Liver (tissue), 9 donors: Measurements from ENCODE around the gene ZFP1. TPM values are rescaled to one million over a fixed set of nuclear protein-coding genes. Genes with fewer than 3 reads are reported as not detected.

Experiments used
- DNase-seq: peaks from one replicate; pipeline ENCODE4 v3.0.0-alpha.2; 2017; ENCODE audit warnings: low spot score
- H3K27ac ChIP-seq, 2 donors: one replicate each; pipeline ENCODE4 v1.7.0; 2013; ENCODE audit warnings: inconsistent platforms in 2 of 2, low read length in 2 of 2, control low read depth in 1 of 2, low read depth in 1 of 2, mild to moderate bottlenecking in 1 of 2
- H3K27me3 ChIP-seq, 4 donors: one replicate each; pipeline versions ENCODE4 v1.6.1 to v1.7.0; 2013; ENCODE audit warnings: low read length in 3 of 4, inconsistent platforms in 1 of 4, mild to moderate bottlenecking in 1 of 4, moderate library complexity in 1 of 4; ENCODE audit not compliant: control insufficient read depth in 4 of 4, insufficient read depth in 4 of 4
- H3K36me3 ChIP-seq, 4 donors: one replicate each; pipeline versions ENCODE4 v1.6.1 to v1.7.0; 2013; ENCODE audit warnings: low read length in 3 of 4, mild to moderate bottlenecking in 3 of 4, low read depth in 1 of 4, moderate library complexity in 1 of 4; ENCODE audit not compliant: control insufficient read depth in 4 of 4, insufficient read depth in 3 of 4
- H3K4me1 ChIP-seq, 4 donors: one replicate each; pipeline versions ENCODE4 v1.6.1 to v1.7.0; 2013; ENCODE audit warnings: low read length in 3 of 4, mild to moderate bottlenecking in 3 of 4, moderate library complexity in 1 of 4; ENCODE audit not compliant: control insufficient read depth in 4 of 4, insufficient read depth in 4 of 4
- H3K4me3 ChIP-seq, 3 donors: one replicate each; pipeline versions ENCODE4 v1.6.1 to v1.7.0; 2013; ENCODE audit warnings: low read length in 3 of 3, control low read depth in 1 of 3, low read depth in 1 of 3, mild to moderate bottlenecking in 1 of 3
- H3K9ac ChIP-seq, 2 donors: one replicate each; pipeline ENCODE4 v1.7.0; 2013; ENCODE audit warnings: low read length in 2 of 2, mild to moderate bottlenecking in 2 of 2, moderate library complexity in 2 of 2, control low read depth in 1 of 2, low read depth in 1 of 2
- H3K9me3 ChIP-seq, 4 donors: one replicate each; pipeline versions ENCODE4 v1.6.1 to v1.7.0; 2013; ENCODE audit warnings: low read length in 3 of 4; ENCODE audit not compliant: control insufficient read depth in 4 of 4
- EGR1 ChIP-seq, 2 donors: IDR thresholded peaks; 2 replicates each; pipeline ENCODE4 v1.6.1; 2016 to 2018; ENCODE audit warnings: antibody characterized with exemption in 2 of 2, low read depth in 2 of 2
- FOXA1 ChIP-seq: IDR thresholded peaks from 2 replicates; pipeline ENCODE4 v1.6.1; 2016; ENCODE audit warnings: antibody characterized with exemption
- FOXA2 ChIP-seq: IDR thresholded peaks from 2 replicates; pipeline ENCODE4 v1.6.1; 2016; ENCODE audit warnings: antibody characterized with exemption
- GABPA ChIP-seq, 2 donors: IDR thresholded peaks in 1 of 2; conservative IDR thresholded peaks in 1 of 2; 2 replicates each; pipeline ENCODE4 v1.6.1; 2016; ENCODE audit warnings: antibody characterized with exemption in 2 of 2, mild to moderate bottlenecking in 1 of 2, moderate library complexity in 1 of 2
- HNF4G ChIP-seq: IDR thresholded peaks from 2 replicates; pipeline ENCODE4 v1.6.1; 2016; ENCODE audit warnings: antibody characterized with exemption
- JUND ChIP-seq, 2 donors: IDR thresholded peaks; 2 replicates each; pipeline ENCODE4 v1.6.1; 2016; ENCODE audit warnings: antibody characterized with exemption in 2 of 2
- NR2F2 ChIP-seq: IDR thresholded peaks from 2 replicates; pipeline ENCODE4 v1.6.1; 2016; ENCODE audit warnings: antibody characterized with exemption
- RAD21 ChIP-seq, 2 donors: IDR thresholded peaks; 2 replicates each; pipeline ENCODE4 v1.6.1; 2016; ENCODE audit warnings: antibody characterized with exemption in 2 of 2, mild to moderate bottlenecking in 2 of 2
- RXRA ChIP-seq, 2 donors: IDR thresholded peaks; 2 replicates each; pipeline ENCODE4 v1.6.1; 2017 to 2018; ENCODE audit warnings: antibody characterized with exemption in 2 of 2, mild to moderate bottlenecking in 1 of 2
- SP1 ChIP-seq: IDR thresholded peaks from 2 replicates; pipeline ENCODE4 v1.6.1; 2018; ENCODE audit warnings: antibody characterized with exemption, mild to moderate bottlenecking
- TAF1 ChIP-seq: conservative IDR thresholded peaks from 2 replicates; pipeline ENCODE4 v1.6.1; 2016; ENCODE audit warnings: antibody characterized with exemption, mild to moderate bottlenecking
- YY1 ChIP-seq: IDR thresholded peaks from 2 replicates; pipeline ENCODE4 v1.6.1; 2016; ENCODE audit warnings: antibody characterized with exemption, mild to moderate bottlenecking
- whole genome bisulfite sequencing: extraction: QIAGEN DNeasy Blood & Tissue Kit; methylation state at CpG from one replicate; pipeline ENCODE4 v1.1.7; 2013; 5-methylcytosine and 5-hydroxymethylcytosine counted together
- polyA plus RNA-seq, 2 donors: library from polyadenylated mRNA; stranded (reverse) in 1 of 2; unstranded in 1 of 2; fragments of 200-250 nt in 1 of 2; fragments of >200 nt in 1 of 2; fragmentation: Nextera tagmentation in 1 of 2; extraction: Ambion mirVana in 1 of 2; gene quantifications; one replicate each; pipeline versions ENCODE4 v1.2.1 to v1.2.3, GENCODE V29; 2013 to 2015
- total RNA-seq, 2 donors: library from RNA; depleted of rRNA; stranded (reverse); fragments of >200 nt; gene quantifications; one replicate each; pipeline ENCODE4 v1.2.3, GENCODE V29; 2014
- TF ChIP-seq, protein P1 (sequence below): IDR thresholded peaks from 2 replicates; pipeline ENCODE4 v1.6.1; 2016; ENCODE audit warnings: antibody characterized with exemption
- TF ChIP-seq, protein P2 (sequence below): IDR thresholded peaks from 2 replicates; pipeline ENCODE4 v1.6.1; 2016; ENCODE audit warnings: antibody characterized with exemption, mild to moderate bottlenecking
- TF ChIP-seq, protein P3 (sequence below): IDR thresholded peaks from 2 replicates; pipeline ENCODE4 v1.6.1; 2016; ENCODE audit warnings: antibody characterized with exemption
- TF ChIP-seq, protein P4 (sequence below): fragments of 150-350 bp; IDR thresholded peaks from 2 replicates; pipeline ENCODE4 v1.5.1; 2017; ENCODE audit warnings: improper control_type of control experiment, low read depth, low read length; ENCODE audit not compliant: missing input control
- donor health status: healthy.
- donor health status: healthy.
- donor health status: healthy.
- donor health status: healthy.
- donor health status: healthy.

Gene ZFP1
- total and polyA plus RNA-seq, 4 donors: 3.8 to 8.5 (median 6.0) TPM

DNA sequence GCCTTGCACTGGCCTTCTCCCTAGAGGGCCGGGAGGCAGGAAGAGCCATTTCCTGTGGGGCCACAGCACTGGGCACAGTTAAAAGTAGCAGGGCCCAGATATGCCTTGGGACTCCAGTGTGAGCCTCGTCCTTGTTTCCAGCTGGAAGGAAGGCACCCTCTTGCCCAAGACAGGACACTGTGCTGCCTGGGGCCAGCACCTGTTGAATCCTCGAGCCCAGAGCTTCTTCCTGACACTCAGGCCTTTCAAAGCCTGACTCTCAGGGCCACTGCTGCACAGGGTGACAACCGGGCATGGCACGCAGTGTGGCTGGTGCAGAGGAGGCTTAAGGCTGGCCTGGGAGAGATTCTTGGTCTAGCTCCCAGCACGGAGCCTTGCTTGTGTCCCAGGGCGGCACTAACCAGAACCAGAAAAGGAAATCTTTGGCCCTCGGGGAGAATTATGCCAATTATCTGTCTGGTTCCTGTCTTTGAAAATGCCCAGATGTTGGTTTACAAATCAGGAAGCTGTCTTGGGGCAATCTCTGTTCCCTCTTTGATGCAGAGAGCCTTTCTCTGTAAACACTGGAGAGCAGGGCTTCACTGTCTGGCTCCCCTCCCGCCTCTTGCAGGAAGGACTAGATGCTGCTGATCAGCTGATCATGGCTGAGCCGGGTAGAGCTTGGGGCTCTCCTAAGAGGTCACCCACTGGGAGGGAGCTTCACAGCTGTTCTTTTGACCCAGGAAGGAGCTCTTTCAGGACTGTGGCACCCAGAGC is 42.8 kb upstream of the ZFP1 start:
- no peak for DNase-seq
- Histone ChIP-seq H3K9me3 (no peaks in the 10 kb centered on the region), H3K9ac (no peak overlapping the region), H3K27me3 (no peaks in the 10 kb centered on the region), H3K27ac (no peak overlapping the region), H3K4me1 (peaks cover 15 to 32% (median 18%) of the 10 kb centered on the region in 4 donors), H3K4me3 (no peak overlapping the region), H3K36me3 (no peaks in the 10 kb centered on the region)
- TF ChIP-seq, protein P1, sequence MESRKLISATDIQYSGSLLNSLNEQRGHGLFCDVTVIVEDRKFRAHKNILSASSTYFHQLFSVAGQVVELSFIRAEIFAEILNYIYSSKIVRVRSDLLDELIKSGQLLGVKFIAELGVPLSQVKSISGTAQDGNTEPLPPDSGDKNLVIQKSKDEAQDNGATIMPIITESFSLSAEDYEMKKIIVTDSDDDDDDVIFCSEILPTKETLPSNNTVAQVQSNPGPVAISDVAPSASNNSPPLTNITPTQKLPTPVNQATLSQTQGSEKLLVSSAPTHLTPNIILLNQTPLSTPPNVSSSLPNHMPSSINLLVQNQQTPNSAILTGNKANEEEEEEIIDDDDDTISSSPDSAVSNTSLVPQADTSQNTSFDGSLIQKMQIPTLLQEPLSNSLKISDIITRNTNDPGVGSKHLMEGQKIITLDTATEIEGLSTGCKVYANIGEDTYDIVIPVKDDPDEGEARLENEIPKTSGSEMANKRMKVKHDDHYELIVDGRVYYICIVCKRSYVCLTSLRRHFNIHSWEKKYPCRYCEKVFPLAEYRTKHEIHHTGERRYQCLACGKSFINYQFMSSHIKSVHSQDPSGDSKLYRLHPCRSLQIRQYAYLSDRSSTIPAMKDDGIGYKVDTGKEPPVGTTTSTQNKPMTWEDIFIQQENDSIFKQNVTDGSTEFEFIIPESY: no peak
- TF ChIP-seq SP1 (no peak), JUND (IDR thresholded peaks at IDR 0.05) (no peak), RXRA (IDR thresholded peaks at IDR 0.05) (no peak), NR2F2 (peak; percentile 41), FOXA2 (no peak), TAF1 (no peak)
- TF ChIP-seq, protein P2, sequence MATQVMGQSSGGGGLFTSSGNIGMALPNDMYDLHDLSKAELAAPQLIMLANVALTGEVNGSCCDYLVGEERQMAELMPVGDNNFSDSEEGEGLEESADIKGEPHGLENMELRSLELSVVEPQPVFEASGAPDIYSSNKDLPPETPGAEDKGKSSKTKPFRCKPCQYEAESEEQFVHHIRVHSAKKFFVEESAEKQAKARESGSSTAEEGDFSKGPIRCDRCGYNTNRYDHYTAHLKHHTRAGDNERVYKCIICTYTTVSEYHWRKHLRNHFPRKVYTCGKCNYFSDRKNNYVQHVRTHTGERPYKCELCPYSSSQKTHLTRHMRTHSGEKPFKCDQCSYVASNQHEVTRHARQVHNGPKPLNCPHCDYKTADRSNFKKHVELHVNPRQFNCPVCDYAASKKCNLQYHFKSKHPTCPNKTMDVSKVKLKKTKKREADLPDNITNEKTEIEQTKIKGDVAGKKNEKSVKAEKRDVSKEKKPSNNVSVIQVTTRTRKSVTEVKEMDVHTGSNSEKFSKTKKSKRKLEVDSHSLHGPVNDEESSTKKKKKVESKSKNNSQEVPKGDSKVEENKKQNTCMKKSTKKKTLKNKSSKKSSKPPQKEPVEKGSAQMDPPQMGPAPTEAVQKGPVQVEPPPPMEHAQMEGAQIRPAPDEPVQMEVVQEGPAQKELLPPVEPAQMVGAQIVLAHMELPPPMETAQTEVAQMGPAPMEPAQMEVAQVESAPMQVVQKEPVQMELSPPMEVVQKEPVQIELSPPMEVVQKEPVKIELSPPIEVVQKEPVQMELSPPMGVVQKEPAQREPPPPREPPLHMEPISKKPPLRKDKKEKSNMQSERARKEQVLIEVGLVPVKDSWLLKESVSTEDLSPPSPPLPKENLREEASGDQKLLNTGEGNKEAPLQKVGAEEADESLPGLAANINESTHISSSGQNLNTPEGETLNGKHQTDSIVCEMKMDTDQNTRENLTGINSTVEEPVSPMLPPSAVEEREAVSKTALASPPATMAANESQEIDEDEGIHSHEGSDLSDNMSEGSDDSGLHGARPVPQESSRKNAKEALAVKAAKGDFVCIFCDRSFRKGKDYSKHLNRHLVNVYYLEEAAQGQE: no peak
- 71% methylated on average over 10 of the region's 10 CpGs for WGBS

DNA sequence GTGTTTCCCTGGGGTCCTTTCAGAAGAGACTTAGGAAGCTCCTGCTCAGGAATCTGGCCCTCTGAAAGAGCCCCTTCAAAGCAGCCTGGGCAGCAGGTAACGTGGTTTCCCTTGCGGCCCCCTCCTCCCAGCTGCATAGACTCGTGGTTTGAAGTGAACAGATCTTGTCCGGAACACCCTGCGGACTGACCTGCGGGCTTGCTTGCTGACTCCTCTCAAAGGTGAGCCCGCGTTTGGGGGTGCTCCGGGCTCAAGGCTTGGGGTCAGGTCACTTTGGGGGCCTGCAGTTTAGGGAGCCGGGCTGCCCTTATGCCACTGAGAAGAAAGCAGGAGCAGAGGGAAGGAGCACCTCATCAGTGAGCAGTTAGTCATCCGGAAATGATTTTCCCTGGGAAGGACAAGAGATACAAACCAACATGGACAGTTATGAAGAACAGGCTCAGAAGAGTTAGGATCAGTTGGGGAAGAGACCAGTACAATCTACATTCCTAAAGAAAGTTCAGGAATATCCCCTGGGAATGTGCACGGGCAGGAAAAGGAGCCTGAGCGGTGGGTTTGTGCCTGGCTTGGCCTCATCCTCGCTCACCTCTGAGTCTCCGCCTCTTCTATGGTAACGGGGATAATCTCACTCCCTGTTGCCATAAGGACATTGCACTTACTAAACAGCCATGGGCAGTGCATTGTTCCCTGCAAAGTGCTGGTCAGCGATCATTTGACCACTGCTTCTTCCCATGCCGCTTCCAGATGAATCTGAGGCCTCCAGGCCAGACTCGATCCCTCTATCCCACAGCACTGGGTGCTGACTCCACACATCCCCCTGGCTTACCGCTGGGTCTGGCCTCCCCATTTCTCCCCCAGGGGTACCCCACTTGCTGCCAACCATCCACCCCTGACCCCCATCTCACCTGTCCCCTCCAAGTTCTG is 41.7 kb upstream of the ZFP1 start:
- peaks cover 19 to 43% (median 28%) of the 10 kb centered on the region in 4 donors for H3K4me1 ChIP-seq
- no peak overlapping the region for H3K4me3 ChIP-seq
- no peak overlapping the region for H3K27ac ChIP-seq

More for the DNA sequence above, 41.7 kb upstream of the ZFP1 start:
- H3K27me3 ChIP-seq: no peaks in the 10 kb centered on the region
- DNase-seq: no peak
- H3K9me3 ChIP-seq: no peaks in the 10 kb centered on the region
- 94% methylated on average over 20 of the region's 20 CpGs for WGBS
- no peak overlapping the region for H3K9ac ChIP-seq
- H3K36me3 ChIP-seq: no peaks in the 10 kb centered on the region
- TF ChIP-seq NR2F2 (no peak), FOXA2 (no peak), TAF1 (no peak), GABPA (IDR thresholded peaks at IDR 0.05 in 1 of 2, conservative IDR thresholded peaks at IDR 0.05 in 1 of 2) (no peak), FOXA1 (no peak), EGR1 (IDR thresholded peaks at IDR 0.05; ENCODE audit: low read depth in 2 of 2) (no peak), HNF4G (no peak), SP1 (no peak), JUND (IDR thresholded peaks at IDR 0.05) (no peak), YY1 (no peak), RXRA (IDR thresholded peaks at IDR 0.05) (no peak), RAD21 (IDR thresholded peaks at IDR 0.05) (no peak)
- TF ChIP-seq, protein P3, sequence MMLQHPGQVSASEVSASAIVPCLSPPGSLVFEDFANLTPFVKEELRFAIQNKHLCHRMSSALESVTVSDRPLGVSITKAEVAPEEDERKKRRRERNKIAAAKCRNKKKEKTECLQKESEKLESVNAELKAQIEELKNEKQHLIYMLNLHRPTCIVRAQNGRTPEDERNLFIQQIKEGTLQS: no peak
- TF ChIP-seq, protein P1: no peak
- TF ChIP-seq, protein P4, sequence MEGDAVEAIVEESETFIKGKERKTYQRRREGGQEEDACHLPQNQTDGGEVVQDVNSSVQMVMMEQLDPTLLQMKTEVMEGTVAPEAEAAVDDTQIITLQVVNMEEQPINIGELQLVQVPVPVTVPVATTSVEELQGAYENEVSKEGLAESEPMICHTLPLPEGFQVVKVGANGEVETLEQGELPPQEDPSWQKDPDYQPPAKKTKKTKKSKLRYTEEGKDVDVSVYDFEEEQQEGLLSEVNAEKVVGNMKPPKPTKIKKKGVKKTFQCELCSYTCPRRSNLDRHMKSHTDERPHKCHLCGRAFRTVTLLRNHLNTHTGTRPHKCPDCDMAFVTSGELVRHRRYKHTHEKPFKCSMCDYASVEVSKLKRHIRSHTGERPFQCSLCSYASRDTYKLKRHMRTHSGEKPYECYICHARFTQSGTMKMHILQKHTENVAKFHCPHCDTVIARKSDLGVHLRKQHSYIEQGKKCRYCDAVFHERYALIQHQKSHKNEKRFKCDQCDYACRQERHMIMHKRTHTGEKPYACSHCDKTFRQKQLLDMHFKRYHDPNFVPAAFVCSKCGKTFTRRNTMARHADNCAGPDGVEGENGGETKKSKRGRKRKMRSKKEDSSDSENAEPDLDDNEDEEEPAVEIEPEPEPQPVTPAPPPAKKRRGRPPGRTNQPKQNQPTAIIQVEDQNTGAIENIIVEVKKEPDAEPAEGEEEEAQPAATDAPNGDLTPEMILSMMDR: no peak
